Bronchial epithelial cell (primary cell): ENCODE results near the gene MTAP. TPM values are rescaled to one million over a fixed set of nuclear protein-coding genes. Genes with fewer than 3 reads are reported as not detected.

ENCODE experiments used
- DNase-seq: peaks from one replicate; pipeline ENCODE4 v3.0.0-alpha.2; 2010; ENCODE audit warnings: low read depth
- FAIRE-seq: peaks from 2 replicates; lab custom pipeline; 2011; peaks lifted over from hg19 to GRCh38; lab: Jason Lieb, UNC
- H3K27me3 ChIP-seq: 2 replicates; pipeline ENCODE4 v1.5.1; 2011; ENCODE audit warnings: low read length; ENCODE audit not compliant: control insufficient read depth, insufficient read depth
- H3K36me3 ChIP-seq: 2 replicates; pipeline ENCODE4 v1.5.1; 2011; ENCODE audit warnings: low read length; ENCODE audit not compliant: control insufficient read depth, insufficient read depth
- H3K4me3 ChIP-seq: 2 replicates; pipeline ENCODE4 v1.5.1; 2011; ENCODE audit warnings: mild to moderate bottlenecking, low read depth, low read length, control low read depth
- total RNA-seq: library from RNA; depleted of rRNA; stranded (reverse); fragments of >200 nt; gene quantifications from 2 replicates; pipeline ENCODE4 v1.2.1, GENCODE V29; 2014
- TF ChIP-seq, protein P1 (sequence below): IDR thresholded peaks from 2 replicates; pipeline ENCODE4 v1.5.1; 2011; ENCODE audit warnings: mild to moderate bottlenecking, moderate library complexity, low read length, control low read depth, inconsistent platforms; ENCODE audit not compliant: insufficient read depth, severe bottlenecking

MTAP gene
- total RNA-seq, 1 donor from 2014 or later, result 44.8 TPM

- TF ChIP-seq, protein P1, sequence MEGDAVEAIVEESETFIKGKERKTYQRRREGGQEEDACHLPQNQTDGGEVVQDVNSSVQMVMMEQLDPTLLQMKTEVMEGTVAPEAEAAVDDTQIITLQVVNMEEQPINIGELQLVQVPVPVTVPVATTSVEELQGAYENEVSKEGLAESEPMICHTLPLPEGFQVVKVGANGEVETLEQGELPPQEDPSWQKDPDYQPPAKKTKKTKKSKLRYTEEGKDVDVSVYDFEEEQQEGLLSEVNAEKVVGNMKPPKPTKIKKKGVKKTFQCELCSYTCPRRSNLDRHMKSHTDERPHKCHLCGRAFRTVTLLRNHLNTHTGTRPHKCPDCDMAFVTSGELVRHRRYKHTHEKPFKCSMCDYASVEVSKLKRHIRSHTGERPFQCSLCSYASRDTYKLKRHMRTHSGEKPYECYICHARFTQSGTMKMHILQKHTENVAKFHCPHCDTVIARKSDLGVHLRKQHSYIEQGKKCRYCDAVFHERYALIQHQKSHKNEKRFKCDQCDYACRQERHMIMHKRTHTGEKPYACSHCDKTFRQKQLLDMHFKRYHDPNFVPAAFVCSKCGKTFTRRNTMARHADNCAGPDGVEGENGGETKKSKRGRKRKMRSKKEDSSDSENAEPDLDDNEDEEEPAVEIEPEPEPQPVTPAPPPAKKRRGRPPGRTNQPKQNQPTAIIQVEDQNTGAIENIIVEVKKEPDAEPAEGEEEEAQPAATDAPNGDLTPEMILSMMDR, result no peak
- FAIRE-seq, result no peak
- no peak overlapping the region for H3K4me3 ChIP-seq
- DNase-seq, result no peak
- H3K27me3 ChIP-seq, result no peaks in the 10 kb centered on the region
- no peaks in the 10 kb centered on the region for H3K36me3 ChIP-seq
These were observed 183.7 kb downstream of the MTAP start for GRCh38 chr9:21985964-21986667.

Other genes with a start within 250 kb of the MTAP start
- gene CDKN2A, start 191.8 kb downstream of the MTAP start, total RNA-seq, result 1.6 and 3.5 TPM in 2 replicates
- gene CDKN2B-AS1, start 192.2 kb downstream of the MTAP start, total RNA-seq, result 0.53 and 1.0 TPM in 2 replicates
- gene CDKN2B, start 206.7 kb downstream of the MTAP start, total RNA-seq, result 29.2 and 64.0 TPM in 2 replicates